GM12892 (cell line): Measurements from ENCODE around the gene SMARCB1.

Experiments
- DNase-seq: peaks from one replicate; pipeline ENCODE4 v3.0.0; 2011; ENCODE audit not compliant: insufficient read length
- FAIRE-seq: peaks from 2 replicates; lab custom pipeline; 2011; peaks lifted over from hg19 to GRCh38; lab: Jason Lieb, UNC
- POLR2A ChIP-seq: IDR thresholded peaks from 2 replicates; pipeline ENCODE4 v1.6.1; 2011; ENCODE audit warnings: low read depth, low read length, control low read depth
- POLR2AphosphoS5 ChIP-seq: IDR thresholded peaks from 2 replicates; pipeline ENCODE4 v1.6.1; 2011; ENCODE audit warnings: low read depth, low read length, control low read depth
- TAF1 ChIP-seq: IDR thresholded peaks from 2 replicates; pipeline ENCODE4 v1.6.1; 2011; ENCODE audit warnings: low read depth, mild to moderate bottlenecking, control low read depth, low read length, borderline replicate concordance

Gene SMARCB1

DNA sequence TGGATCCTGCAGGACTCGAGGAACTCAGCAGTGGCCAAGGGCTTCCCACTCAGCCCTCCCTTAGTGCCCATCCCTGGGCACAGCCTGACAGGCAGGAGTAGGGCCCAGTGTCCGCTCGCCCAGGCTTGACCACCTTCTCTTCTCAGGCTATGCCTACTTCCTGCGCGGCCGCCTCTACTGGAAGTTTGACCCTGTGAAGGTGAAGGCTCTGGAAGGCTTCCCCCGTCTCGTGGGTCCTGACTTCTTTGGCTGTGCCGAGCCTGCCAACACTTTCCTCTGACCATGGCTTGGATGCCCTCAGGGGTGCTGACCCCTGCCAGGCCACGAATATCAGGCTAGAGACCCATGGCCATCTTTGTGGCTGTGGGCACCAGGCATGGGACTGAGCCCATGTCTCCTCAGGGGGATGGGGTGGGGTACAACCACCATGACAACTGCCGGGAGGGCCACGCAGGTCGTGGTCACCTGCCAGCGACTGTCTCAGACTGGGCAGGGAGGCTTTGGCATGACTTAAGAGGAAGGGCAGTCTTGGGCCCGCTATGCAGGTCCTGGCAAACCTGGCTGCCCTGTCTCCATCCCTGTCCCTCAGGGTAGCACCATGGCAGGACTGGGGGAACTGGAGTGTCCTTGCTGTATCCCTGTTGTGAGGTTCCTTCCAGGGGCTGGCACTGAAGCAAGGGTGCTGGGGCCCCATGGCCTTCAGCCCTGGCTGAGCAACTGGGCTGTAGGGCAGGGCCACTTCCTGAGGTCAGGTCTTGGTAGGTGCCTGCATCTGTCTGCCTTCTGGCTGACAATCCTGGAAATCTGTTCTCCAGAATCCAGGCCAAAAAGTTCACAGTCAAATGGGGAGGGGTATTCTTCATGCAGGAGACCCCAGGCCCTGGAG, 3.3 kb upstream of the SMARCB1 start:
- TF ChIP-seq TAF1 = no peak
- FAIRE-seq (no peak), DNase-seq (no peak)

DNA sequence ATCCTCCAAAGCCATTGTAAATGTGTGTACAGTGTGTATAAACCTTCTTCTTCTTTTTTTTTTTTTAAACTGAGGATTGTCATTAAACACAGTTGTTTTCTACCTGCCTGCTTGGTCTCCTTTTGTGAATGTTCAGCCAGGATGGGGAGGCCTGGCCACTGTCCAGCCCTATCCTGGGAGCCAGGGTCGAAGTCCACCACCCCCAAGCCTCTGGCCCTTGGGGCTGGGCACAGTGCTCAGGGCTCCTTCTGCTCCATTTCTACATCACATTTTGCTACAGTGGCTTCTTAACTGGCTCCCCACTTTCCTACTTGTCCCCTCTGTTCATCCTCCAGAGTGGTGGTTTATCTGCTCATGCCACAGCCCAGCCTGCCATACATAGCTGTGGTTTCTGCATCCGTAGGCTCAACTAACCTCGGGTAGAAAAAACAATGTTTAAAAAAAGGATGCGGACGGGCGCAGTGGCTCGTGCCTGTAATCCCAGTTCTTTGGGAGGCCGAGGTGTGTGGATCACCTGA, 2.5 kb upstream of the SMARCB1 start:
- DNase-seq = no peak
- no peak for FAIRE-seq
- TF ChIP-seq POLR2AphosphoS5 = no peak
- TF ChIP-seq POLR2A = no peak
- no peak for TF ChIP-seq TAF1

DNA sequence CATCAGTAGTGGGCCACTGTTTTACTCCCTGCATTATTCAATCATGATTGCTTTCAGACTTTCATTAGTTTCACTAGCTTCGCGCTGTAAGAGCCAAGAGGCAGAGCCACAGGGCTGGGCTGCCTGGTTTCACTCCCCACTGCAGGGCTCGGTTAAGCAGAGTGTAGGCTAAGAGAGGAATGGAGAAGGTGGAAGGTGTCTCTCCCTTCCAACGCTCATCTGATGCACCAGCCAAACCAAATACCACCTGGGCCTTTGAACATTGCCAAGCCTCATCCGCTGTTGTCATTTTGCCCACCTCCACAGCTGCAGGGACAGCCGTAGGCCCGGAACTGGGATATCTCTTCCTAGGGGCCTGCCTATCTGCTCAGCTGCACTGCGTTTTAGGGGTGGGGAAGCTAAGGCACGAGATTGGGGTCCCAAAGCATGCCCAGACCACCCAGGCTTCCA, 480 bp upstream of the SMARCB1 start:
- FAIRE-seq (no peak), DNase-seq (no peak)
- no peak for TF ChIP-seq POLR2A
- TF ChIP-seq POLR2AphosphoS5 = no peak
- no peak for TF ChIP-seq TAF1

DNA sequence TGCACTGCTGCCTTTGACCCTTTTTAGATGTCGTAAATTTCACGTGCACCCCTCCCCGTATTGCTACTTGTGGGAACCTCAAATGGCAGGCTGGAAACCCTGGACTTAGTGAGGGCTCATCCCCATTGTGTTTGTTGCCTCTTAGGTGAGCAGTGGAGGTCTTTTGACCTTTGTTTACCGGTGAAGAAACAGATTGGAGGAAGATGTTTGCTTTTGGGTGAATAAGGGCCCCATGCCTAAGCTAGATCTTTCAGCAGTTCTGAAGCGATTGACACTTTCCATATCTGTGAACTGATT, 782 bp downstream of the SMARCB1 start:
- no peak for DNase-seq
- TF ChIP-seq TAF1 (no peak), POLR2AphosphoS5 (no peak), POLR2A (no peak)
- FAIRE-seq = no peak

DNA sequence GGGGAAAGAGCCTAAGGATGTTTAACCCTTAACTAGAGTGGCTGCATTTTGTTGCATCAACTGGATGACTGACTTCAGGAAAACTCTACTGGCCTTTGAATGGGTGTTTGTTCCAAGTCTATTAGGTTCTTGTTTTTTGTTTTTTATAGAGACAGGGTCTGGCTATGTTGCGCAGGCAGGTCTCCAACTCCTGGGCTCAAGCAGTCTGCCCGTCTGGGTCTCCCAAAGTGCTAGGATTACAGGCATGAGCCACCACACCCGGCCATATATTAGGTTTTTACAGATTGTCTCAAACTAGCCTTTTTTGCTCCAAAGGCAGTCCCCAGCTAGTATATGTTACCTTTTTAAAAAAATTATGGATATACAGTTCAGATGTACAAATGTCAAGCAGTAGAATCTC, 1.1 kb downstream of the SMARCB1 start:
- DNase-seq = no peak
- FAIRE-seq = no peak
- TF ChIP-seq POLR2A (no peak), POLR2AphosphoS5 (no peak), TAF1 (no peak)

- no peak for FAIRE-seq
- DNase-seq = no peak
- TF ChIP-seq POLR2A (no peak), TAF1 (no peak), POLR2AphosphoS5 (no peak)
Observed at GRCh38 chr22:23789121-23789520, 2.4 kb downstream of the SMARCB1 start.

- no peak for TF ChIP-seq POLR2AphosphoS5
- no peak for TF ChIP-seq TAF1
- no peak for TF ChIP-seq POLR2A
- DNase-seq = no peak
- FAIRE-seq = no peak
Observed at GRCh38 chr22:23789638-23790037, 2.9 kb downstream of the SMARCB1 start.

DNA sequence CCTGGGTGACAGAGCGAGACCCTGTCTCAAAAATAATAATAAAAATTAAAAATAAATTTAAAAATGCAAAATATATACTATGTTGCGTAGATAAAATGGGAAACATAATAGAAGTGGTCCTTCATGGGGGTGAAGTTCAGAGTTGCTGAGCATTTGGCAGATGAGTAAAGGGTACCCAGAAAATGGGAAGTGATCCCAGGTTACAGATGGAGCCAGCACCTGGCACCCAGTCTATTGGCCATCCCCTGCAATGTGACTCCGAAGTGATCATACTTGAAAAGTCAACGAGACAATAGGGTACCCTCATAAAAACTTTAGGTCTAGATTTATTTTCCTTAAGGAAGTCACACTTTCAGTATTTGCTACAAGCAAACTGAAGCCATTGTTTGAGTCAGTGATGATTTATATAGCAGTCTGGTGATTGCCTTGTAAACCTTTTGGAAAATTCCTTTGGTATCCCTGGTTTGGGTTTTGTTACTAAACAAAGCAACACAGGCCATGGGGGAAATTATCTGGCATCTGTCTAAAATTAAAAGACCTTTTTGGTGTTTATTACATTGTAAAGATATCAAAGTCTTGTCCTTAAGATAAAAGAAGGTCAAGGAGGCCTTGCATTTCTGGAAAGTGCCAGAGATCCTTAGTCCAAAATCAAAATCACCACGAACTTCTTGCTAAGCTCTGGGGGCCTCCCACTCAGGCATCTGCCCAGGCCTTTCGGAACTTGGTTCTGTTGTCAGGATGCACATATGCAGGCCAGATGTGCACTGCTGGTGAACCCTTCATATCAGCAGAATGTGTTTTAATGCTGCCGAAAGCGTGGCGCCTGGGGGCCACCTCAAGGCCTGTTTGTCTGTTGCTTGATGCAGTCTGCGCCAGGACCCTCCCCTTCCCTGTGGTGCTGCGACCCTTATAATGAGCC, 4.3 kb downstream of the SMARCB1 start:
- no peak for TF ChIP-seq POLR2A
- TF ChIP-seq POLR2AphosphoS5 = no peak
- no peak for TF ChIP-seq TAF1
- DNase-seq = no peak
- no peak for FAIRE-seq

DNA sequence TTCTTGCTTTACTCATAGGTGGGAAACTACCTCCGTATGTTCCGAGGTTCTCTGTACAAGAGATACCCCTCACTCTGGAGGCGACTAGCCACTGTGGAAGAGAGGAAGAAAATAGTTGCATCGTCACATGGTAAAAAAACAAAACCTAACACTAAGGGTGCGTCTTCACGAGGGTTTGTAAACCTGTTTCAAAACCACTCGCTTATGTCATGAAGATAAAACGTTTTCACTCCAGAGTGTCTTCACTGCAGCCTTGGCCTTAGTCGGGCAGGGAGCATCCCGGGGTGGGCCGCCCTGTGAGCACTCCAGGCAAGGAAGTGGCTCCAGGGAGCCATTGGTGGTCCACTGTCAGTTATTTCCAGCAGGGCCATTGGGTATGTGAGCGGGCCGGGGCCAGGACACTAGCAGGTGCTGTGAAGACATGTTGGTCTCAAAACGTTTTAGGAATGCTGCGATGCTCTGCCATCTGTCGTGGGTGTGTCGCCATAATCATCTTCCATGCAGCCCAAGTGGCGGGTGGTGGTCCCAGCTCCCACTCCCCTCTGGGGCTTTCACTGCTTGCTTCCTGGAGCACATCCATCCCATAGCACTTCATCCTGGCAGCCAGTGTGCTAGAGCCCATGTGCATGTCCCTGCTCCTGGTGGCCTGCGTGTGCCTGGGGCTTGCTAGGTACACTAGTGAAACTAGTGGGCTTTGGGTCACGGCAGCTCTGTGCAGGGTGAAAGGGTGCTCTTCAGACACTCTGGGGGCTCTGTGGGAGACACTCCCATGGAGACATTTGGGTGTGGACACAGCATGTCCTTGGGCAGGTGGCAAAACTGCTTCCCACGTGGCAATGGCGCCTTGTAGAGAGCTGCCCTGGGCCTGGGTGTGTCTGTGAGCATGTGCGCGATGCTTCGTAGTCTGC, 5.2 kb downstream of the SMARCB1 start:
- no peak for DNase-seq
- TF ChIP-seq POLR2A = no peak
- TF ChIP-seq TAF1 = no peak
- no peak for TF ChIP-seq POLR2AphosphoS5
- FAIRE-seq = no peak

GRCh38 chr22:23793326-23793725, 6.6 kb downstream of the SMARCB1 start:
- no peak for DNase-seq
- FAIRE-seq = no peak
- TF ChIP-seq POLR2AphosphoS5 (no peak), POLR2A (no peak), TAF1 (no peak)
